Stimulated activated CD4-positive, alpha-beta T cell treated with anti-CD3 and anti-CD28 coated beads, Interleukin-12 subunit alpha, Interleukin-12 subunit beta, amount 100 ng/mL, for 48 hours (primary cell): ENCODE measurements around the gene FHOD1.

Experiments
- DNase-seq, 3 donors: peaks; one replicate each; pipeline ENCODE4 v3.0.0-alpha.2; 2020; ENCODE audit warnings: low read depth in 2 of 3, low spot score in 1 of 3

FHOD1 gene

DNA sequence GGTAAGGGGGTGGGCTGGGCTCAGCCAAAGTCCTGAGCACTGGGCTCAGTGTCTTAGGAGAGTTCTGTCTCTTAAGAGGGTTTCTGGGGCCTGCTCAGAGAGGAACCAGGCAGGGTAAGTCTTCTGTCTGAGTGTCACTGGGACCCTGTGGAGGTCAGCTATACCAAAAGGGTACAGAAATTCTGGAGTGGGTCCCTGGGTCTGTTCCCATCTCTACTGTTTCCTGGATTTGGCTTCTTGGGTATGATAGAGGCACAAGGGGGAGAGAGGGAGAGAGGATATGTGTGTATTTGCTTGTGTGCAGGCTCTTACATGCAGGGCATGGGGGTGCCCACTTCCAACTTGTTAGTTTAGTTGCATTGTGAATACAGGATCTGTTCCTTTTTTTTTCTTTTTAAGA is 53.7 kb downstream of the FHOD1 start:
- DNase-seq, result no peak

DNA sequence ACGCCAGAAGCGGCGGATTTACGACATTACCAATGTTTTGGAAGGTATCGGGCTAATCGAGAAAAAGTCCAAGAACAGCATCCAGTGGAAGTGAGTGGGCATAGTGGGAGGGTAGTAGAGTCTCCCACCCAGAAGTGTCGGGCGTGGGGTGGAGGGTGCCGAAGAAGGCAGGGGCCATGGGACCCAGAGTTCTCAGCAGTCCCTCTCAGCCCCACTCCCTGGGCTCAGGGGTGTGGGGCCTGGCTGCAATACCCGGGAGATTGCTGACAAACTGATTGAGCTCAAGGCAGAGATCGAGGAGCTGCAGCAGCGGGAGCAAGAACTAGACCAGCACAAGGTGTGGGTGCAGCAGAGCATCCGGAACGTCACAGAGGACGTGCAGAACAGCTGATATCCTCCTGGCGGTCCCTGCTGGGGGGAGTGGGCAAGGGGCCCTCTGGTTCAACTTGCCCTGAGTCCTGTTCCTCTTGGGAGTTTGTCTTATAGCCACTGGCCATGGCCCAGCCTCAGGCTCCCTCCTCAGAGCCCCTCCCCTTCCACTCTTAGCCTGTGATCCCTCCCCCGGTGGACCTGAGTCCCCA is 54.4 kb downstream of the FHOD1 start:
- DNase-seq, result no peak

DNA sequence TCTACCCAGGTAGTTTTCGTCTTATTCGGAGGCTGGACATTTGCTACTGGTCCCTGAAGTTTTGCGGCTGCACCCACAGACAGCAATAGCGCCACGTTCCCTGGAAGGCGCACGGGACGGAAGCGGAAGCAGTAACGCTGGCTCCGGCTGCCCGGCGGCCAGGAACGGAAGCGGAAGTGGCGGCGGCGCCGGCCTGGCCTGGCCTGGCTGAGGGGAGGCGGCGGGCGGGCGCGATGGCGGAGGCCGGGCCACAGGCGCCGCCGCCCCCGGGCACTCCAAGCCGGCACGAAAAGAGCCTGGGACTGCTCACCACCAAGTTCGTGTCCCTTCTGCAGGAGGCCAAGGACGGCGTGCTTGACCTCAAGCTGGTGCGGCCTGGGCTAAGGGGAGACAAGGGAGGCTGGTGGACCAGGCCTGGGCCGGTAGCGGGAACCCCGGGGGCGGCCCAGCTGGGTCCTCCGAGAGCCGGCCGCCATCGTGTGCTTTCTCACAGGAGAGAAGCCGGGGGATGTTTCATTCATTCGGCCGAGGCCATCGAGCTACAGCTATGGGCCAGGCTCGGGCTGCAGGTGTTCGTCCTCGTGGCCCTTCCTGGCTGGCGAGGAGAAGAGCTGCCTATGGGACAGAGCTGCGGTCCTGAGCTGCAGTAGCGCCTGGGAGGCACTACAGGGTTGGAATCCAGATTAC is 55.1 kb downstream of the FHOD1 start, which contains the start of gene E2F4:
Gene E2F4, plus strand, starts transcription at position 161 of the 687 bp plus-strand sequence. Its CDS starts 73 bp downstream, at position 234.
- peak; percentile 85 to 87 (median 86) for DNase-seq

DNA sequence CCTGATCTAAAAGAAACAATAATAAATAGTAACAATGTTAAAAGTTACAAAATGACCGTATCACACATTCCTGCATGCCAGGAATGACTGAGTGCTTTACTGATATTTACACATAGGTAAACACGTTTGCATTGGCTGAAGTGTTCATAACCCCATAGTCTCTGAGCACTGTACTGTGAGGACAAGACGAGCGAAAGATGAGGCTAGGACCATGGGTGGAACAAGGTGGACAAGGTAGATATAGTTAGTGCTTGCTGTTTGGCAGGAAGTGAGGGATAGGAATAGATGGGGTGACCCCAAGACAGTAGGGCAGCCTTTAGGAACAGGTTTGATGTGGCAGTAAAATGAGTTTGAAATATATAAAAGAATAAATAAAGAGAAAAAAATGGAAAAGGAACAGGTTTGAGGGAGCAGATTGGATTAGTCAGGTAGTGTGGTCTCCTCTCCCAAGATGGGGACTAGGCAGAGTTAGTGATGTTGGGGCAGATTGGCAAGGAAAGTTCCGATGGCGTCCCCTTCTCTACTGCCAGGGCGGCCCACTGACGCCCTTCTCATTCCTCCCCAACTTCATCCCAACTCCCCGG is 55.8 kb downstream of the FHOD1 start:
- no peak for DNase-seq

DNA sequence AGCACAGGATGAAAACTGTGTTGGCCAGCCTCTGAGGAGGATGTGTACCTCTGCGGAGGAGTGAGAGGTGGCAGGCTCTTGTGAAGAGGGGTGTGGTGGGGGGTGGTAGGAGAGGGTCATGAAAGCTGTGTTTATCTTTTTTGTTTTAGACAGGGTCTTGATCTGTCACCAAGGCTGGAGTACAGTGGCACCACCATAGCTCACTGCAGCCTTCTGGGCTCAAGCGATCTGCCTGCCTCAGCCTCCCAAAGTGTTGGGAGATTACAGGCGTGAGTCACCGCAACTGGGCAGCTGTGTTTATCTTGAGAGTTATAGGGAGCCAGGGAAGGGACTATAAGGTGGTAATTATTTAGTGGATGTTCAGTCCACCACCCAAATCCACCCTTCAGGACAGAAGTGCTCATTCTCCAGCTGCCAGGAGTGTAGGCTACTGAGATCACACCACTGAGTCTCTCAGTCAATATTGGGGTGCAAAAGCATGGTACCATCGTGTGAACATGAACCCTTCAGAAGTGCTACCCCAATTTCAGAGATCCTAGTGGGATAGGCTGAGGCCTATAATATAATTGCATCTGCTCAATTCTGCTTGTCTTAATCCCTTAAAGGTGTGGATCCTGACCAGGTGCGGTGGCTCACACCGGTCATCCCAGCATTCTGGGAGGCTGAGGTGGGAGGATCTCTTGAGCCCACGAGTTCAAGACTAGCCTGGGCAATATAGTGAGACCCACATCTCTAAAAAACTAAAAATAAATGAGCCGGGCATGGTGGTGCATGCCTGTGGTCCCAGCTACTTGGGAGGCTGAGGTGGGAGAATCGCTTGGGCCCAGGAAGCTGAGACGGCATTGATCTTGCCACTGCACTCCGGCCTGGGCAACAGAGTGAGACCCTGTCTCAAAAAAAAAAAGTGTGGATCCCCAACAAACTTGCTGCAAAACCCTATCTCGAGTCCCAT is 56.6 kb downstream of the FHOD1 start:
- no peak for DNase-seq

DNA sequence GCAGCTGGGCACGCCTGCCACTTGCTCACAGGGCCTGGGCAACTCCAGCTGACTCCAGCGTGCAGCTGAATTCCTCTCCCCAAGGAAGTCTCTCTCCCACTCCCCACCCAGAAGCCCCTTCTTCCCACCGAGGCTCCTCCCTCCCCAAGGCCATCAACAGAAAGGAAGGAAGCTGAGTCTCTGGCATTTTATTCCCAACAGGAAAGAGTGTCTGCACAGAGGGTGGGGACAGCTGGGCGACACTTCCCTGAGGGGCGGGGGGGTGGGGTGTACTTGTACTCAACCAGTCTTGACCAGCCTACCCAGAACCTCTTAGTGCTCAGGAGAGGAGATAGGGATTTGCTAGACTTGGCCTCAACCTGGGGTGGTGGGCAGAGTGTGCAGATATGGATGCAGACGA is 57.2 kb downstream of the FHOD1 start, which contains the start of gene EXOC3L1:
Gene EXOC3L1, minus strand, starts transcription at position 96 of the 400 bp plus-strand sequence. CDS start 460 bp downstream, outside the sequence.
- DNase-seq, result no peak

DNA sequence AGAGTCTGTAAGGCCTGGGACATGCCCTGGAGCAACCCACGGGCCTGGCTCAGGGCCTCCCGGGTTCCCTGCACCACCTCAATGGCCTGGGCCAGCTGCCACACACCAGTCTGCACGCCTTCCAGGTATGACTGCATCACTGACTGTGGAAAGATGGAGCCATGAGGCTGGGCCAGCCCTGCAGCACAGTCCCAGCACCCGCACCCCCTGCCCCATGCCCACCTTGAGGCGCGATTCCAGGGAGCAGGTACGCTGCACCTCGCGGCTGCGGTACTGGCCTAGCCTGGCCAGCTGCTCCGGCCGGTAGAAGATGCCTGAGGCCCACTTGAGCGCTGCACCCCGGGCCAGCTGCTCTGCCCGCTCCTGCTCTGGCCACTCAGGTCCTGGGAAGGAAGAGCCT is 58.5 kb downstream of the FHOD1 start:
- DNase-seq, result no peak

DNA sequence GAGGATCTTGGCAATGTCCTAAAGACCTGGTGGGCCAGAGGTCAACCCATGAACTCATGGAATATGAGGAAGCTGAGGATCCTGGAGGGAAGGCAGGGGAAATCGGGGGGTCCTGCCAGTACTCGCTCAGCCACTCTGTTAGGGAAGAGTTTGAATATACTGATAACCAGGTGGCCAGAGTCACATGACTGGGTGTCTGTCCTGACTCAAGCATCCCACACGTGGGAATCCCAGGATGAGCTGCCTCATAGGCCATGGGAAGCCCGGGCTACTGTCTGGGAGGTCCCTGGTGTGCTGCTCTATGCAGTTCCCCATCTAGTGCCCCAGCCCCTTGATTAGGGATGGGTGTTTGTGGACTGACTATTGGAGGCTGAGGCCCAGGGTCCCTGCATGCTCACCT is 59.0 kb downstream of the FHOD1 start:
- no peak for DNase-seq

DNA sequence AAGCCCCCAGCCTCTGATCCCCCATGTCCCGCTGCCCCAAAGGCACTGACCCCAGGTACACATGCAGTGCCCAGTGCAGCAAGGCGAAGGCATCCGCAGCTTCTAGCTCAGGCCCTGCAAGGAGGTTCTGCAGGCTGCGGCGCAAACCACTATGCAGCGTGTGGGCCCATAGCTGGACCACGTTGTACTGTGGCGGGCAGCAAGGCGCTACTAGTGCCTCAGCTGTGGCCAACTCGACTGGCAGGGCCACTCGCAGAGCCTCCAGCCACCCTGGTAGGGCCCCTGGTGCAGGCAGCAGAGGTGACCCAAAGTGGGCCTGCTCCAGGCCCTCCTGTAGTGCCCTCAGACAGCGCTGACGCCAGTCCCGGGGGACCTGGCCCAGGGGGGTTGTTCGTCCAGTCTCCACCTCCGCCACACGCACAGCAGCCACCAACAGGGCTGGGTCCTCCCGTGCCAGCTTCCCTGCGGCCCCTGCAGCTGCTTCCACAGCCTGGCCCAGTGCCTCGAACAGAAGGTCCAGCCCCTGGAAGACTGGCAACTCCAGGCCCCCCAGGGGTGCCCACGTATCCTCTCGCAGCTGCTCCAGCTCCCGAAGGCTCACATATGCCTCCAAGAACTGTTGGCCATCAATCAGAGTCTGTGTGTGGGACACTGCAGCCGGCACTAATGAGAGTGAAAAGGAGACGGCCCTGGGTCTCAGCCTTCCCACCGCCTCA is 59.9 kb downstream of the FHOD1 start:
- no peak for DNase-seq

DNA sequence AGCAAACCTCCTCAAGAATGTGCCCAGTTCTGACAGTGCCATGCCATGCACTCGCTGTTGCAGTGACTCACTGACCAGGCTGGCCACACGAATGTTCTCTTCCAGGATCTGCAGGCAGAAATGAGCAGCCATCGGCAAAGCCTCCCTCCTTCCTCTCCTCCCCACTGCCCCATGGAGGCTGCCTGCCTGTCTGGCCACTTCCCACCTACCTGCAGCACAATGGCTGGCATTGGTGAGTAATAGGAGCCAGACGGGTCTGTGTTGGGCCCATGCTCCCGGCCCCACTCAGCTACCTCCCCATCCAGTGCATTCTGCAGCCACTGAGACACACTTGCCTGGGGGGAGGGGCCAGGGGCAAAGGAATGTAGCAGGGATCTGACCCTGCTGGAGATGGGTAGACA is 60.7 kb downstream of the FHOD1 start:
- no peak for DNase-seq

DNA sequence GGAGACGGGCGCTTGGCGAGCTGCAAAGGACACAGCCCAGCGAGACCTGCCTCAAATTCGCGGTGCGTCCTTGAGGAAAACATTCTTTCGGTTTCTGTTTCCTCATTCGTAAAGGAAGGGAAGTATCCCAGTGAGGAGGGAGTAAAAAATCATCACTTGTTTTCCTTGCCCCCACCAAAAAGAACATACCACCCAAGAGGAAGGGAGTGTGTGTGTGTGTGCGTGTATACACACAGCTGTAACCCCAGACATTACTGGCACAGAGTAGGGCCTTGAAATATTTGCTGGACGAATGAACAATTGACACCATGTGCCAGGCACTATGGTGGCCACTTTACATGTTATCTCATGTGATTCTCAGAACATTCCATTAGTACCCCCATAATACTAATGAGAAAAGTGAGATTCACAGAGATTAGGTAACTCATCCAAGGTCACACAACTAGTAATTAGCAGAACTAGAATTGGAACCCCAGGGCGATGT is 61.6 kb downstream of the FHOD1 start:
- no peak for DNase-seq

DNA sequence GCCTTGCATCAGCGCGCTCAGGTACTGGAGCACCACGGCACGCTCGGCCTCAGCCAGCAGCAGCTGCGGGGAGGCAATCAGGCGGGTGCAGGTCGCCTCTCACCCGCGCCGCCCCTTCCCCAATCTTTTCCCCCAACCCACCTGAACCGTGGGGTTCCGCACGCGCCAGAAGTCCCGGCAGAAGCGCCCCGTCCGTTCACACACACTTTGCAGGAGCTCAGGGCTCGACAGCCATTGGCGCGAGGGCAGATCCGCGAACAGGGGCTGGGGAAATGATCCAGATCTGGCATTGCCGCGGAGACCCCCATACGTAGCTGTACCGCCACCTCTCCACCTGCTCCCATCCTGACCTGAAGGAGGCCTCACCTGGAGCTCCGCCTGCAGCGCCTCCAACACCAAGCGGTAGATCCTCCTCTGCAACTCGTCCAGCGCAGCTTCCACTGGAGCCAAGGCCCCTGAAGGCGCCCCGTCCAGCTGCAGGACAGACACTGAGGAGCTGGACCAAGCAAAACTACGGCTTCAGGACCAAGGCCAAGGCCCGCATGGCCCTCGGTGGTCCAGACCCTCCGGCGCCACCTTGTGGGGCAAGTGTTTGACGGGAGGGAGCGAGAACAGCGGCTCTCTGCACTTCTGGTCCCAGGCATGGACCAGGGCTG is 62.2 kb downstream of the FHOD1 start:
- peak; percentile 69 to 84 (median 82) for DNase-seq

DNA sequence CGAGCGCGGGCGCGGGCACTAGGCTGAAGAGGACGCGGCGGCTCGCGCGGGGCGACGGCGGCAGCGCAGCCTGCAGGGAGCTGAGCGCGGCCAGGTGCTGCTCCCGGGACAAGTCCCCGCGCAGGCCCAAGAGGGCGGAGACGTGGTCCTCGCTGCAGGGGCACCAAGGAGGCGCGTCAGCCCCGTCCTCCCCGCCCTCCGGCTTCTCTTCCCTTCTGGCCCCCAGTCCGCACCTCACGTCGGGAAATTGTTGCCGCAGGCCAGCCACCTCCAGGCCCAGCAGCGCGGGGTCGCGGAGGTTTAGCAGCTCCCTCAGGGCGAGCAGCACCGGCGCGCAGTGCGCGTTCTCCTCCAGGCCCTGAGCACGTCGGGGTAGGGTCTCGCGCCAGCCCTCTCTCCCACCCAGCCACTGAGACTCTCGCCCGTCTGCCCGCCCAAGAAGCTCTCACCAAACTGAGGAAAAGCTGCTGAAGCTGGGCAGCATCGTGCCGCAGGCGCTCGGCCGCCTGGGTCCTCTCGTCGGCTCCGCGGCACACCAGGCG is 62.8 kb downstream of the FHOD1 start:
- DNase-seq, result no peak

DNA sequence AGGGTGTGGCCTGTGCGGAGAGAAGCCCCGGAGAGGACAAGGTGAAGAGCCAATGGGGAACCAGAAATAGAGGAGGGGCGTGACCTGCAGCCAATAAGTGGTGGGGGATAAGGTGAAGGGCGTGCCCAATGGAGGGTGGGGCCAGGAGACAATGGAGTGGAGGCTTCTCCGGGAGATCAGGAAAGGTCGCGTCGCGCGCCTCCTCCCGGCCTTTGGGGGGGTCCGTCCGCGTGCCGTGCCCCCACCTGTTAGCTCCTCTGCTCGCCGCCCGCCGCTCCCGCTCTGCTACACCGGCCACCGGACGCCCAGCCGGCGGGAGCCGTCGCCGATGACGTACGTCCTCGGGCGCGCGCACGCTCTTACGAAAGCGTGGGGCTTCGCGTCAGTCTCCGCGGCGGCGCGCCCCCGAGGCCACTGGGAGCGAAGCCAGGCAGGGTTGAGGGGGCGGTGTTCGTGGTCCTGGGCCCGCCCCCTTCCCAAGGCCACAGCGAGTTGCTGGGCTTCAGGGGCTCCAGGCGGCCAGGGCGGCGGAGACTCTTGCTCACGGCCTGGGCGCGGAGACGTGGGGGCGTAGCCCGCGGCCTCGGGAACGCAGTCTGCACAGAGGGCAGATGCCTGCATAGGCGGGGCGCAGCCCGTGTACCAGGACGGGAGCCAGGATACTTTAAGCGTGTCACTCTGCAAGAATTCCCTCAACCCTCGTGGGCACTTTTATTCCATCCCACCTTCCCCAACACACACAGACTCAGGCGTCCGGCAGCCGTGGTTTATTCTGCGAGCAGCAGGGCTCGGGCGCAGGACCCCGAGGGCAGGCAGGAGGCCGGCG is 63.4 kb downstream of the FHOD1 start, which contains the start of gene MATCAP1:
Gene MATCAP1, minus strand, starts transcription at position 337 of the 826 bp plus-strand sequence. CDS start 3,353 bp downstream, outside the sequence.
- peak; percentile 88 to 92 (median 91) for DNase-seq

DNA sequence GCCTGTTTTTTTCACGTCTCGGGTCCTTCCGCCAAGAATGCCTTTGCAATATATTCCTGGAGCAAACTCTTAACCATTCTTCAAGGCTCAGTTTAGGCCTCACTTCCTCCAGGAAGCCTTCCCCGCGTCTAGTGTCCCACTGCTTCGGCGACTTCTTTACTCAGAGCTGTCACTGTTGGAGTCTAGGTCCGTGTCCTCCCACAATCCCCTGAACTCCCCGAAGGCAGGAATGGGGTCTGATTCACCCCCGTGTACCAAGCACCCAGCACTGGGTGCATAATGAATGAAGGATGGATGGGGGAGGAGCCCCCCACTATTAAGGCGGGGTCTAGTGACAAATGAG is 64.0 kb downstream of the FHOD1 start:
- DNase-seq, result no peak

DNA sequence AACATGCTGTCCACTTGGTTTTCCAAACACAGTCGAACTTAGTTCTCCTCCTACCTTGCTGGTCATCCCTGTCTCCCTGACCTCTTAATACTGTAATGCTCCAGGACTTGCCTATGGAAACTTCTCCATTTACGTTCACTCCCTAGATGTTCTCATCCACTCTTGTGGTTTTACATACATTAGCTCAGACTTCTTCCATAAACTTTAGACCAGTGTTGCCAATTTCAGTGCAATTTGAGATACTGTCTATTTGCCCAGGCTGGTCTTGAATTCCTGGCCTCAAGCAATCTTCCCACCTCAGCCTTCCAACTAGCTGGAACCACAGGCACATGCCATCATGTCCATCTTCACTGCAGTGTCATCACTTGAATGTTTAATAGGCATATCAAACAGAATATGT is 65.0 kb downstream of the FHOD1 start:
- DNase-seq, result no peak

DNA sequence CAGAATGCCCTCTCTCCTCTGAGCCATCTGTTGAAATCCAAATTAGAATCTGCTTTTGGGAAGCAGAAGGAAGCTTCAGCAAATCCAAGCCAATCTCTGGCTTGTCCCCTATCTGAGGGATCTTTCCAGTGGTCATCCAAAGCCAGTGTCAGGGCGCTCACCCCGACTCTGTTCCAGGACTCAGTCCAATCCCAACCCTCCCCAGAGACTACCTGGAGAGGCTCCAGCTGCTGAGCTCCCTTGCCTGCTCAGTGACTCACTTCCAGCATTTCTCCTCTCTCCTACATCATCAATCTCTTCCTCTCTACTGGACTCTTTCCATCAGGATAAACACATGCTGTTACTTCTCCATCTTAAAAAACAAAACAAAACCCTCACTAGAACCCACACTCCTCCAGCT is 65.9 kb downstream of the FHOD1 start:
- DNase-seq, result no peak

DNA sequence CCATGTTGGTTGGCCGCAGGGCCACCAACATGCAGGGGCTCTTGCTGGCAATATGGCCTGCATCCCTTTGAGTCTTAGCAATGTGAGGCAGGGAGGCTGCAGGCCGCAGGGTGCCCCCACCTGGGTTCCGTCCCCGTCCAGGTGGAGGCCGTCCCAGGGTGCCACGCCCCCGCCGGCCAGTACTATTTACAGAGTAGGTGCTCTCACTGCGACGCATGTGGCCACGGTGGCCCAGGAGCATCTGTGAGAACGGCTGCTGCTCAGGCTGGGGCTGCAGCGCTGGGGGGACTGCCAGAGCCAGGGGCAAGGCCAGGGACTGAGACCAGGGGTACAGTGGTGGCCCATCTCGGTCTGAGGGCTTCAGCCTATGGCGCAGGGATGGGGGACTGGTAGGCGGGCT is 67.1 kb downstream of the FHOD1 start:
- no peak for DNase-seq
